ENCODE data around the gene NME8. TPM values are rescaled to one million over a fixed set of nuclear protein-coding genes. Genes with fewer than 3 reads are reported as not detected.

Gene NME8
- total RNA-seq, 4 donors from 2014 or later = not detected

GRCh38 chr7:37916673-37917660 is 68.6 kb downstream of the NME8 start, which contains the start of gene SFRP4:
SFRP4 (minus strand) TSS chr7:37916817; CDS start chr7:37916537, 280 bp downstream.
- TF ChIP-seq, protein P1, sequence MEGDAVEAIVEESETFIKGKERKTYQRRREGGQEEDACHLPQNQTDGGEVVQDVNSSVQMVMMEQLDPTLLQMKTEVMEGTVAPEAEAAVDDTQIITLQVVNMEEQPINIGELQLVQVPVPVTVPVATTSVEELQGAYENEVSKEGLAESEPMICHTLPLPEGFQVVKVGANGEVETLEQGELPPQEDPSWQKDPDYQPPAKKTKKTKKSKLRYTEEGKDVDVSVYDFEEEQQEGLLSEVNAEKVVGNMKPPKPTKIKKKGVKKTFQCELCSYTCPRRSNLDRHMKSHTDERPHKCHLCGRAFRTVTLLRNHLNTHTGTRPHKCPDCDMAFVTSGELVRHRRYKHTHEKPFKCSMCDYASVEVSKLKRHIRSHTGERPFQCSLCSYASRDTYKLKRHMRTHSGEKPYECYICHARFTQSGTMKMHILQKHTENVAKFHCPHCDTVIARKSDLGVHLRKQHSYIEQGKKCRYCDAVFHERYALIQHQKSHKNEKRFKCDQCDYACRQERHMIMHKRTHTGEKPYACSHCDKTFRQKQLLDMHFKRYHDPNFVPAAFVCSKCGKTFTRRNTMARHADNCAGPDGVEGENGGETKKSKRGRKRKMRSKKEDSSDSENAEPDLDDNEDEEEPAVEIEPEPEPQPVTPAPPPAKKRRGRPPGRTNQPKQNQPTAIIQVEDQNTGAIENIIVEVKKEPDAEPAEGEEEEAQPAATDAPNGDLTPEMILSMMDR (IDR thresholded peaks at IDR 0.05; ENCODE audit: low read depth) = no peak

DNA sequence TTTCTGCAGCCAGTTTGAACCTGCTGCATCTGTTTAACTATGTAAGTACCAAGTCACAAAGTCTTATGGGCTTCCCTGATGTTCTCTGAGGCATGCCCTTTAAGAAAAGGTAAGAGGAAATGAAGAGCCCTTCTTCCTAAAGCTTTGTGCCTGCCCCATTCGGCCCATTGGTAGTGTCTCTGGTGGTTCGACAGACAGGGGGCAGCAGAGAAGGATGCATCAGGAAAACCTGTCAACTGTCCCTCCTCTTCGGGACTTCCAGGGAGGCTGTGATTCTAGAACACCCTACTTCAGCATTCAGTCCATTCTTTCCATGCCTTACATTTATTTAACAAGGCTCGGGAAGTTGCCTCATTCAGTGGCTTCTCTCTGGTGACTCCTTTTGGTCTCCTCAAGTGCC is 70.1 kb downstream of the NME8 start:
- TF ChIP-seq, protein P1 (IDR thresholded peaks at IDR 0.05; ENCODE audit: low read depth) = no peak

- TF ChIP-seq, protein P1 (IDR thresholded peaks at IDR 0.05; ENCODE audit: low read depth) = no peak
These were observed 72.0 kb downstream of the NME8 start, which contains the start of gene EPDR1 for GRCh38 chr7:37920305-37920848. EPDR1 (plus strand) TSS chr7:37920640; CDS start chr7:37920940, 300 bp downstream.

DNA sequence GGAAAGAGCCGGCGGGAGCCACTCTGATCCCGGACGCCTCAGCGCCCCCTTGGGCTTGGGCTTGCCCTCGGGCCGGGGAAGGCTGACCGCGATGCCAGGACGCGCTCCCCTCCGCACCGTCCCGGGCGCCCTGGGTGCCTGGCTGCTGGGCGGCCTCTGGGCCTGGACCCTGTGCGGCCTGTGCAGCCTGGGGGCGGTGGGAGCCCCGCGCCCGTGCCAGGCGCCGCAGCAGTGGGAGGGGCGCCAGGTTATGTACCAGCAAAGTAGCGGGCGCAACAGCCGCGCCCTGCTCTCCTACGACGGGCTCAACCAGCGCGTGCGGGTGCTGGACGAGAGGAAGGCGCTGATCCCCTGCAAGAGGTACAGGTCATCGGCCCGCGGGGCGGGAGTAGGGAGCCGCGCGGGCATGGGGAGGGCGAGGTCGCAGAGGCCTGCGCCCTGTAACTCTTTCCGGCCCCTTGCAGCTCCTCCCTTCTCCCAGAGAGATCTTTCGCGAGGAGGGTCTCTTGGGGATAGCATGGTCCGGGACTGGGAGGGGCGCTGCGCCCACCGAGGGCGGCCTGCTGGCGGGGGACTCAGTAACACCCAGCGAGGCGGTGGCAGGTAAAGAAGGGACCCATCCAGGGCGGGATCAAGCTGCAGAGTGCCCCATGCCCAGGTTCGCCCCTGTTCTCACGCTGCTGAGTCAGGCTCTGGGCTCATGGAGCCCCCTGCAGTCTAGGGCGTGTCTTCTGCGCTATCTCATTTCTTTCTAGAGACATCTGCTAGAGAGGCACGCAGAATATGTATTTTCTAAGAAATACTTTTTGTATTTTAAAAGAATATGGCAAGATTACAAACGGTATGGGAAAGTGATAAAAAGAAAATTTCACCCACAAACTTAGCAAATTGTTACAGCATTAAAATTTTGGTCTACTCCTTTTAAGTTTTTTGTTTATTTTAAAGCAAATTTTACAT is 72.7 kb downstream of the NME8 start:
- TF ChIP-seq, protein P1 (IDR thresholded peaks at IDR 0.05; ENCODE audit: low read depth) = no peak

DNA sequence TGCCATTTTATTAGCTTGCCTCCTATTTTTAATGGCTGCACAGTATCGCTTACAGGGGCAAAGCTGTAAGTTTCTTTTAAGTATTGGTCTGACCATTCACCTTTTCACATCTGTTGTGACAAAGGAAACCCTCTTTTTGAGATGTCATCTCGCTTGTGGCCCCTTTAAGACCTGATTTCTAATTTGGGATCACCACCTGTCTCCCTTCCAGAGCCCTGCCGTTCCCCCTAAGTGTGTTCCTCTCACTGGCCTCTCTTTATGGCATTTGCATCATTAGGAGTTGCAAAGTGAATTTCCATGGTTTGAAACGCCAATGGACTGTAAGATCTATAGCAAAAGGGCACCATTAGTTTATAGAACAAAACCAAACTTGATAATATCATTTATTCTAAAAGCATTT is 73.5 kb downstream of the NME8 start:
- TF ChIP-seq, protein P1 (IDR thresholded peaks at IDR 0.05; ENCODE audit: low read depth) = no peak

GRCh38 chr7:37923996-37924395 is 75.6 kb downstream of the NME8 start:
- TF ChIP-seq, protein P1 (IDR thresholded peaks at IDR 0.05; ENCODE audit: low read depth) = no peak
